GM19328 (cell line): ENCODE results near the gene CEACAM19.
"Not testable (repeated sequence)": the region's sequence is repeated elsewhere in the genome, so short reads cannot be mapped to it uniquely, and the experiment has no call there.

Source experiments
- ATAC-seq: cut with Tn5 transposase; IDR thresholded peaks from one replicate; pipeline ENCODE4 v1.9.1; 2021; ENCODE audit warnings: mild to moderate bottlenecking, moderate library complexity; ENCODE audit not compliant: unreplicated experiment

CEACAM19 gene, protein sequence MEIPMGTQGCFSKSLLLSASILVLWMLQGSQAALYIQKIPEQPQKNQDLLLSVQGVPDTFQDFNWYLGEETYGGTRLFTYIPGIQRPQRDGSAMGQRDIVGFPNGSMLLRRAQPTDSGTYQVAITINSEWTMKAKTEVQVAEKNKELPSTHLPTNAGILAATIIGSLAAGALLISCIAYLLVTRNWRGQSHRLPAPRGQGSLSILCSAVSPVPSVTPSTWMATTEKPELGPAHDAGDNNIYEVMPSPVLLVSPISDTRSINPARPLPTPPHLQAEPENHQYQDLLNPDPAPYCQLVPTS

DNA sequence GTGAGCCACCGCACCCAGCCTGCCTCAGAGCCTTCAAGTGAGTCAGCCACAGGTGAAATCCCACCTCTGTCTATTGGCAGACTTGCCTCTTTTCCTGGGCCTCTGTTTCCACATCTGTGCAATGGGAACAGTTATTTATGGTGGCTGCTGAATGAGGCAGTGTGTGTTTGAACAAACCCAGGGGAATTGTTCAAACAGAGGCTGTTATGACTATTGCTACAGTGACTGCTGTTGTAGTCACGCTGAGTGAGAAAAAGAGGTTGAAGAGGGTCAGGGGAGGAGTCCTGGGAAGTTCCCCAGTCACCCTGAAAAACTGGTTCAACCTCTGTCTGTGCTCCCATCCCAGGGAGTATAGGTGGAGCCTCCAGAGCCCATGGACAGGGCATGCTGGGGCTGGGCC lies at the start of gene CEACAM19:
Gene CEACAM19, plus strand, starts transcription at position 83 of the 400 bp plus-strand sequence. CDS start 450 bp downstream, outside the sequence.
- ATAC-seq = no peak

DNA sequence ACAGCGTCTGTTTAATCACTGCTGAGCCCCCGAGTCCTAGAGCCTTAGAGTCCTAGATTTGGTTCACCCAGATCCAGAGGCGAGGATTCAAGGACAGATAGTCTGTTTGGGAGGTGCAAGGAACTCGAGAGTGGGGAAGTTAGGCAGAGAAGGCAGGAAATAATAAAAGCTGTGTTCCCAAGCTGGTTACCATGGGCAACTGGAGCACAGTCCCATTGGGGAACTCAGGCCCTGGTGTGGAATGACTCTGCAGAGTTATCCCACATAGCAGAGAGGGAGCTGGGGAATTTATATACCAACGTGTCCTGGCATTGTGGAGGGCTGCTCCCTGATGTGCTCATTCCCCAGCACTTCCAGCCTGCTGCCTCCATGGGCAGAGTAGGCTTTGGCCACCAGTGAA lies 48.2 kb upstream of the CEACAM19 start:
- no peak for ATAC-seq

DNA sequence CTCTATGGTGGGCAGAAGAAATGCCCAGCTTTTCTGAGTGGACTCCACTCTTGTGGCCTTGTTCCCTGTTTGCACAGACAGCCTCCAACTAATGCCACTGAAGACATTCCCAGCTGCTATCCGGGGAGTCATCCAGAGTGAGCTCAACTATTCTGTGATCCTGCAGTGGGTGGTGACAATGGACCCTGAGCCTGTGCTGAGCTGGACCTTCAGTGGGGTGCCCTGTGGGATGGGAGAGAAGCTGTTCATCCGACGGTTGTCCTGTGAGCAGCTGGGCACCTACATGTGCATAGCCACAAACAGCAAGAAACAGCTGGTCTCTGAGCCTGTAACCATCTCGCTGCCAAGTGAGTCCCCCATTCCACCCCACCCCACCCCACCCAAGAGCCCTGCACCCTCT lies 47.7 kb upstream of the CEACAM19 start:
- no peak for ATAC-seq

DNA sequence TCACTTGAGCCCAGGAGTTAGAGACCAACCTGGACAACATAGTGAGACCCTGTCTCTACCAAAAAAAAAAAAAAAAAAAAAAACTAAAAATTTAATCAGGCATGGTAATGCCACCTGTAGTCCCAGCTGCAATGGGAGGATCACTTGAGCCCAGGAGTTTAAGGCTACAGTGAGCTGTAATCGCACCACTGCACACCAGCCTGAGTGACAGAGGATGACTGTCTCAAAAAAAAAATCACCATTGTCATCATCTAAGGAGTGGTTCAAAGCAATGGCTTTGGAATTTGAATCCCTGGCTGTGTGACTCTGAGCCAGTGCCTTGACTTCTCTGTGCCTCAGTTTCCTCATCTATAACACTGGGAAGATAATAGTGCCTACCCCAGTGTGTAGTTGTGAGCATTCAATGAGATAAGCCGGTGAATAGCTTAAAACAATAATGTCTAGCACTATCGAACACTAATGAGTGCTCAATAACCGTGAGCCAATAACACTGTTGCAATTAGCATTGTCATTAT lies 46.4 kb upstream of the CEACAM19 start:
- no peak for ATAC-seq

DNA sequence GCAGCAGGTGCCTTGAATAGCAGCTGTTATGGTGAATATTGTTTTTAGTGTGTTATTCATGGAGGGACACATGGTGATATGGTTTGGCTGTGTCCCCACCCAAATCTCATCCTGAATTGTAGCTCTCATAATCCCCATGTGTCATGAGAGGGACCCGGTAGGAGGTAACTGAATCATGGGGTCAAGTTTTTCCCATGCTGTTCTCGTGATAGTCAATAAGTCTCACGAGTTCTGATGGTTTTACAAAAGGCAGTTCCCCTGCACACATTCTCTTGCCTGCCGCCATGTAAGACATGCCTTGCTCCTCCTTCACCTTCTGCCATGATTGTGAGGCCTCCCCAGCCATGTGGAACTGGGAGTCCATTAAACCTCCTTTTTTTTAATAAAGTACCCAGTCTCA lies 45.6 kb upstream of the CEACAM19 start:
- not testable (repeated sequence) for ATAC-seq

DNA sequence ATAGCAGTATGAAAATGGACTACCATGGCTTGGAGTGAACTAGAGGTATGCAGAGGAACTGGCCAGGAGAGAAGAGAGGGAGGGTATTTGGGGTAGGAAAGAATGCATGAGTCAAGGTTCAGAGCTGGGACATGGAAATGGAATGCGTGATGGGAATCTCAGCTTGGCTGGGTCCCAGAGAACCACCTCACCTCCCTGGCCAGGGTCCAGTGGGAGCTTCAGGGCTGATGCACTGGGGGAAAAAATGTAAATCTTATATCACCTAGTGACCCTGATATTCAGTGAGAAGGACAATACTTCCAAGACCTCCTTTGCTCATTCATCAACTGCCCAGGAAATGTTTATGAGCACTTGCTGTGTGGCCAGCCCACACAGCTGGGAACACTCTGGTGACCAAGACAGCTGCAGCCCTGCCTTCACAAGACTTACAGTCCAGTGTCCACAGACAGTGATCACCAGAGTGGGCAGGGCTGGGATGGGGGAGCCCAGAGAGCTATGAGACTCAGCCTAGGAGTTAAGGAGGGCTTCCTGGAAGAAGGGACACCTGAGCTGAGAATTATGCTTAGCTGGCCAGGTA lies 45.1 kb upstream of the CEACAM19 start:
- no peak for ATAC-seq

DNA sequence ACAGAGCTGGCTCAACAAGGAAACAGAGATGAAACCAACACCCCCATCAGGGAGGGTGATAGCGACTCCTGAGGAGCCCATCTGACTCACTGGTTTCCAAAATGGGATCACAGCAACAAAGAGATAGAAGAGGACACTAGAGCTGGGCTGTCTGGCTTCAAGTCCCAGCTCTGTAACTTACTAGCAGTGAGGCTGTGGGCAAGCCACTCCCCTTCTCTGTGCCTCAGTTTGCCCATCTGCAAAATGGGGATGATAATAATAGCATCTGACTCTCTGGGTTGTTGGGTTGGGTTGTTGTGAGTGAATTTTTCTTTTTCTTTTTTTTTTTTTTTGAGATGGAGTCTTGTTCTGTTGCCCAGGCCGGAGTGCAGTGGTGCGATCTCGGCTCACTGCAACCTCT lies 43.7 kb upstream of the CEACAM19 start:
- ATAC-seq = no peak

DNA sequence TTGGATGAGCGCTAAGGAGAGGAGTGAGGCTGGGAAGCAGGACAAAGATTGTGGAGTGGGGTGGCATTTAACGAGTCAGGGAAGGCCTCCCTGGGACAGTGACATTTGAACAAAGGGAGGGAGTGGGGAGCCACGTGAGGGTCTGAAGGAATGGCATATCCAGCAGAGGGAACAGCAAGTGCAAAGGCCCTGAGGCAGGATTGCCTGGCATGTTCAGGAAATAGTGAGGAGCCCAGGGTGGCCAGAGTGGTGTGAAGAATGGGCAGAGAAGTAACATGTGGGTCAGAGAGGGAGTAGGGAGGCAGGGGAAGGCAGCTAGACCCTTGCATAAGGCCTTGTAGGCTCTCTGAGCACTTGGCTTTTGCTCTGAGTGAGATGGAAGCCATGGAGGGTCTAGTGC lies 42.5 kb upstream of the CEACAM19 start:
- no peak for ATAC-seq

DNA sequence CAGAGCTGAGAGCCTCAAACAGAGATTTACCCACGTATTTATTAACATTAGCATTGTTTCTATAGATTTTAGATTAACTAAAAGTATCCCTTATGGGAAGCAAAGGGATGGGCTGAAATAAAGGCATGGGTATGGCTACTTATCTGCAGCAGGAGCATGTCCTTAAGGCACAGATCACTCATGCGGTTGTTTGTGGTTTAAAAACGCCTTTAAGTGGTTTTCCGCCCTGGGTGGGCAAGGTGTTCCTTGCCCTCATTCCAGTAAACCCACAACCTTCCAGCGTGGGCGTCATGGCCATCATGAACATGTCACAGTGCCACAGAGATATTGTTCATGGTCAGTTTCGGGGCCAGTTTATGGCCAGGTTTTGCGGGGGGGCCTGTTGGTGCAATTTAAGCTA lies 39.7 kb upstream of the CEACAM19 start:
- ATAC-seq = not testable (repeated sequence)

DNA sequence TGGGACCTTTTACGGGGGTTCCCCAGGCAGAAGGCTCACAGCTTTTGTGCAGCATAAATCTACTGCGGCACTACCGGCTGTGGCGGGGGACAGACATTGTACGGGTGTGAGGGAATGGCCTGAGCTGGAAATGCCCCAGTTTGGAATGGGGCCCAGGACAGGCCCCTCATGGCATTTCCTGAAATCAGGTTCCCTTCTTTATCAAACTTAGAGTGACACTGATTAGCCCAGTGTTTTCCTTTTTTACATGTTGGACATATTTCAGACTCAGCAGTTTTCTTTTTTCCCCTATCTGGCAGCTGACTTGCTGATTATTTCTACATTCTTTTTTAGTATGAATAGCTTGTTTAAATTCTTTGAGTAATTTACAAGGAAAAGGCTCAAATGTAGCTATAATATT lies 37.2 kb upstream of the CEACAM19 start:
- ATAC-seq = not testable (repeated sequence)

DNA sequence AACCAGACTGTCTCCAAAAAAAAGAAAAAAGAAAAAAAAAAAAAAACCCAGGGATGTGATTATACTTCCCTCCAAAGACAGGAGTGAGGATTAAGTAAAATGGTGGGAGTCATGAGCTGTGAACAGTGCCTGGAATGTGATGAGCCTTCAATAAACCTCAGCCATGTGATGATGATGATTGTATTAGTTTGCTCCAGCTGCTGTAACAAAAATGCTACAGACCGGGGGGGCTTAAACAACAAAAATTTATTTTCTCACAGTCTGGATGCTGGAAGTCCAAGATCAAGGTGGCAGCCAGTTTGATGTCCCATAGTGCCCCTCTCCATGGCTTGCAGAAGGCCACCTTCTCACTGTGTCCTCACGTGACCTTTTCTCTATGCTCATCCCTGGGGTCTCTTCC lies 36.5 kb upstream of the CEACAM19 start:
- ATAC-seq = no peak

DNA sequence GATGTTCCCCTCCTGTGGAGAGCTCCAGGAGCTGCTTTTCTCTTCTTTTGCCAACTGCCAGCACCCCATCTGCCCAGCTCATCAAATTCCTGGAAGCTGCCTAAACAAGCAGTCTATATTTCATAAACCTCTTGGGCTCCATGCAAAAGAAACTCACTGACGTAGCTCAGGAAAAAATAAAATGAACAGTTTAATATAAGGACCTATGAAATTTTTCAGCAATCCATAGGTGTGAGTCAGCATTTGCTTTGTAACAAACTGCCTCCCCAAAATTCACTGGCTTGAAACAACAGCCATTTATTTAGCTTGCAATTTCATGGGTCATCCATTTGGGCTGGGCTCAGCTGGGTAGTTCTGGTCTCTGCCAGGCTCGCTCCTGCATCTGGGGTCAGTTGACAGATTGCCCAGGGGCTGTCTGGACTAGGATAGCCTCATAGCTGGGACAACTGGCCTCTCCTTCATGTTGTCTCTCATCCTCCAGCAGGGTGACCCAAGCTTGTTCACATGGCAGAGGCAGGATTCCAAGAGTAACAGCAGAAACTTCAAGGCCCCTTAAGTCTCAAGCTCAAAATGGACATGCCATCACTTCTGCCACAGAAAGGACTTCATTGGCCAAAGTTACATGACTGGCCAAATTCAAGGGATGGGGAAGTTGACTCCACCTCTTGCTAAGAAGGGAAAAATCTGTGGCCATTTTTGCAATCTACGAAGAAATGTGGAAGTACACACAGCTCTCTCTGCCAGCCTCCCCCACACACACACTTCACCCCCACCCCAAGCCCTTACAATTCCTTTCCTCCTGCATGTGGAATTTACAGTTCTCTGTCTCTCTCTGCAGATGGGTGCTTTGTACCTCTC lies 35.5 kb upstream of the CEACAM19 start:
- ATAC-seq = no peak

DNA sequence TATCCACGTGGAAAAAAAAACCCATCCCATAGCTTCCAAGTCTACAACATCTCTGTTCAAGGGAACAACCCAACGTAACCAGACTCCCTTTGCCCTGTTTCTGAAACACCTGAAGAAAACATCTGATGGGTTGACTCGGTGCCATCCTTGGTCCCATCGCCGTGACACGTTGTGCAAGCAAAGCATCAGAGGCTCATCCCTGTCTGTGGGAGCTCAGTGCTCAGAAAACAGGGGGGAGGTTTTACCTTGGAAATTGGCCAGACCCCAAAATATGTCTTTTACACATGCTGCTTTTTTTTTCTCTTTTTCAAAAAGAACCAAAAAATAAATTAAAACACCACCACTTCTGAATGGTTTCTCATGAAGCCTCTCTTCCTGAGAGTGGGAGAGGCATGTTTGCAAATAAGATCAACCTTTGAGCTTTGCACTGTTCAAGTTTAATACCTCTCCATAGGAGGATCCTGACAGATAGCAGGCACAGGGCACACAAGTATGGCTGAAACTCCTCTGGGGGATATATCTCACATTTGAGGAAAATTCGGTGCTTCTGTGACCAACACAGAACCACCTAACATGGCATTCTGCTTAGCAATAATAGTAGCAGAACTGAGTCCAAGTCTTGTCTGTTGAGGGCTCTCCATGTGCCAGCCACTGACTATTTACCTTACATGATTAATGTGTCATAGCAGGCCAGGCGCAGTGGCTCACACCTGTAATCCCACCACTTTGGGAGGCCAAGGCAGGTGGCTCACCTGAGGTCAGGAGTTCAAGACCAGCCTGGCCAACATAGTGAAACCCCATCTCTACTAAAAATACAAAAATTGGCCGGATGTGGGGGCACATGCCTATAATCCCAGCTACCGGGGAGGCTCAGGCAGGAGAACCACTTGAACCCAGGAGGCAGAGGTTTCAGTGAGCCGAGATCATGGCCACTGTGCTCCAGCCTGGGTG lies 34.6 kb upstream of the CEACAM19 start:
- no peak for ATAC-seq

DNA sequence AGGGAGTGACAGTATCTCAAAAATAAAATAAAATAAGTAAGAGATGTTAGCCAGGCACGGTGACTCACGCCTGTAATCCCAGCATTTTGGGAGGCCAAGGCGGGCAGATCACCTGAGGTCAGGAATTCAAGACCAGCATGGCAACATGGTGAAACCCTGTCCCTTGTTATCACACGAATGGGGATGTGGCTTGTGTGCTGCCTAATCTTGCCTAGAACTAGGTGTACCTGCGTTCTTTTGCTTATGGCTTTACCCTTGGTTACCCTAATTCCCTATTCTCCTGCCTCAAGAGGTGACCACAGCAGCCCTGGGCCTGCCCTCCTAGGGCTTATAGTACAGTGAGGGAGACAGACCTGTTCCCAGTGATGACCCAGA lies 33.9 kb upstream of the CEACAM19 start:
- no peak for ATAC-seq

DNA sequence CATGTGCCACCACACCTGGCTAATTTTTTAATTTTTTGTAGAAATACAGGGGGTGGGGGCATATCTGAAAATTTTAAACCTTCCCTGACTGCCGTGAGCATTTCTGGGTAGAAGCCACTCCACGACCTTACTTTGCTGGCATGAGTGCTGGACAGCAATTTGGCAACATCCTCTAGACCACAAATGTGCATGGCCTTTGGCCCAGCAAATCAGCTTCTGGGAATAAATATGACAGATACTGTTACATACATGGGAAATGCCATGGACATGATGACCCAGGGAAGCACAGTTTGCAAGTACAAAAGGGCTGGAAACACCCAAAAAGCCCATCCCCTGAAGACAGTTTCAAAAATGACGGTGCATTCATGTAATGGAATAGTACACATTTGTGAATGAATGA lies 30.8 kb upstream of the CEACAM19 start:
- no peak for ATAC-seq

DNA sequence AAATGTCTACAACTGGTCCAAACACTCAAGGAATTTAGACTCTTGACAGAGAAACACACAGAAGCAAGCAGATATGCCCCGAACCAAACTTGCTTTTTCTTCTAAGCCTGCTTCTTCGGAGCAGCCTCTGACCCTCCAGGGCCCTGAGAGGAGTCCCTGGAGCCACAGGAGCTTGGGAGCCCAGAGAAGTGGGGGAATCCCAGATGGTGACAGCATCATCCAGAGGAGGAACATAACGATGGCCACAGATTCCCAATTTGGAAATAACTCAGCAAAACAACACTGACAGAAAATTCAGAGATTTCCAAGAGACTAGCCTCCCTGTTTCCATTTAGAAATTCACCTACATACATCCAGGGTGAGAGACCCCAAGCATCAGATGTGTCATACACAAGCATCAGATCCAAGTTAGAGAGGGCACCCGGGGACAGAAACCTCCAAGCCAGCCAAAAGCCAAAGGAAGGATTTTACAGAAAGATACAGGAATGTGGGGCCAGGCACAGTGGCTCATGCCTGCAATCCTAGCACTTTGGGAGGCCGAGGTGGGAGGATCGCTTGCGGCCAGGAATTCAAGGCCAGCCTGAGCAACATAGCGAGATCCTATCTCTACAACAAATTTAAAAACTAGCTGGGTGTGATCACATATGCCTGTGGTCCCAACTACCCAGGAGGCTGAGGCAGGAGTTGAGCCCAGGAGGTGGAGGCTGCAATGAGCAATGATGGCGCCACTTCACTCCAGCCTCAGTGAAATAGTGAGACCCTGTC lies 29.6 kb upstream of the CEACAM19 start:
- no peak for ATAC-seq

DNA sequence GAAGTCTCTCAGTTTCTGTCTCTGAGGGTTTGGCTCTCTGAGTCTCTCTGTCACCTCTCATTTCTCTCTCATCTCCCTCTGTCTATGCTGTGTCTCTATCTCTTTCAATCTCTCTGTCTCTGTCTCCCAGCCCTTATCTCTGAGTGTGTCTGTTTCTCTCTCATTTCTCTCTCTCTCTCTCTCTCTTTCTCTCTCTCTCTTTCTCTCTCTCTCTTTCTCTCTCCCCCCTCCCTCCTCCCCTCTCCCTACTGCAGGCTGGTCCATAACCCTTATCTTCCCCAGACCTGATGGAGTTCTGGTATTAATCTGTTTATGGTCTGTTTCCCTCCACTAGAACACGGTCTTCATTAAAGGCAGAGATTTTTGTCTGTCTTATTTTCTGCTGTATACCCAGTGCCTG lies 28.9 kb upstream of the CEACAM19 start:
- no peak for ATAC-seq

DNA sequence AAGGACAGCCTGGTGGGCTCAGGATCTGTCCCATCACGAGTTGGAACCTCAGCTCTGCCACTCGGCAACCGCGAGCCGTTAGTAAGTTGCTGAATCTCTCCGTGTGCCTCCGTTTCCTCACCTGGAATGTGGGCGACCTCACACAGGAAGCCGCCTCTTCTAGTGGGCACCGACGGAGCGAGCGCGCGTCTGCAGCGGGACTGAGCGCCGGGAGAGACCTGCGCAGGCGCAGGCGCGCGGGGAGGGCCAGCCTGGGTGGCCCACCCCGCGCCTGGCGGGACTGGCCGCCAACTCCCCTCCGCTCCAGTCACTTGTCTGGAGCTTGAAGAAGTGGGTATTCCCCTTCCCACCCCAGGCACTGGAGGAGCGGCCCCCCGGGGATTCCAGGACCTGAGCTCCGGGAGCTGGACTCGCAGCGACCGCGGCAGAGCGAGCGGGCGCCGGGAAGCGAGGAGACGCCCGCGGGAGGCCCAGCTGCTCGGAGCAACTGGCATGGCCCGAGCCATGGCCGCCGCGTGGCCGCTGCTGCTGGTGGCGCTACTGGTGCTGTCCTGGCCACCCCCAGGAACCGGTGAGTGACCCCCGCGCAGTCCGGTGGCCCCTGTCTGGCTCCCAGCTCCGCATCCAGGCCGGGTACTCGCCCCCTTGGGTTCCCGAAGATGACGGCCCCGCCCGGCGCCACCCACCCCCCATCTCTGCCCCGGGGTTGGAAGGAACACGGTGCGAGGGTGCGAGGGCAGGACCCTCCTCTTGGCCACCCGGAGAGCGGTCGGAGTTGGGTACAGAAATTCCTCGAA lies 27.5 kb upstream of the CEACAM19 start, which contains the start of gene PVR:
Gene PVR, plus strand, starts transcription at position 306 of the 797 bp plus-strand sequence. Its CDS starts 187 bp downstream, at position 493.
- ATAC-seq = no peak
